ENCODE data around the gene STK10.

STK10 gene

DNA sequence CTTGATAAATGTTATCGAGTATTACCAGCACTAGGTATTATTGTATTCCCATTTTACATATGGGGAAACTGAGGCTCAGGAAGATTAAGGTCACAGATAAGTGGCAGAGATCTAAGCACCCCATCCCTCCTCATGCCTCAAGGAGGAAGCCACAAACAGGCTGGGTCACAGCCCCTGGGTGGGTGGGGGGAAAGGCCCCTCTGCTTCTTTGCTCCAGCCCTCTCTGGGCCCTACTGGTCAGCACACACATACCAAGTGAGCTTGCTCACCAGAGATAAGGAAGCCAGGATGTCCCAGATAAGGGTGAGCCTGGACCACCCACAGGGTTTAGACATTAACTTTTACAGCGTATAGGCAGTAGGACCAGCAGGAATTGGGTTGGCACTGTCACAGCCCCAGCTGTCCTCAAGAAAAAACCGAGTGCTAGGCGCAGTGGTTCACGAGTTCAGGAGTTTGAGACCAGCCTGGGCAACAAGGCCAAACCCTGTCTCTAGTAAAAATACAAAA lies 45.3 kb downstream of the STK10 start:
- DNase-seq = no peak

GRCh38 chr5:172141949-172142319 lies 46.1 kb downstream of the STK10 start:
- DNase-seq = no peak

DNA sequence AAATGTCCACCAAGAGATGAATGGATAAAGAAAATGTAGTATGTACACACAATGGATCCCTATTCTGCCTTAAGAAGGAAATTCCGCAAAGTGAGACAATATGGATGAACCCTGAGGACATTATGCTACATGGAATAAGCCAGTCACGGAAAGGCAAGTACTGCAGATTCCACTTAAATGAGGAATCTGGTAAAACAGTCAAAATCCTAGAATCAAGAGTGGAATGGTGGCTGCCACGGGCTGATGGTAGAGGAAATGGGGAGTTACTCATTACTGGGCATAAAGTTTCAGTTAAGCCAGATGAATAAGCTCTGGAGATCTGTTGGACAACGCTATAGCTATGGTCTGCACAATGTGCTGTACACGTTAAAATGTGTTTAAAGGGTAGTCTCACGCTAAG lies 47.2 kb downstream of the STK10 start:
- DNase-seq = no peak

- DNase-seq = no peak
These were observed 47.9 kb downstream of the STK10 start for GRCh38 chr5:172140120-172140519.

DNA sequence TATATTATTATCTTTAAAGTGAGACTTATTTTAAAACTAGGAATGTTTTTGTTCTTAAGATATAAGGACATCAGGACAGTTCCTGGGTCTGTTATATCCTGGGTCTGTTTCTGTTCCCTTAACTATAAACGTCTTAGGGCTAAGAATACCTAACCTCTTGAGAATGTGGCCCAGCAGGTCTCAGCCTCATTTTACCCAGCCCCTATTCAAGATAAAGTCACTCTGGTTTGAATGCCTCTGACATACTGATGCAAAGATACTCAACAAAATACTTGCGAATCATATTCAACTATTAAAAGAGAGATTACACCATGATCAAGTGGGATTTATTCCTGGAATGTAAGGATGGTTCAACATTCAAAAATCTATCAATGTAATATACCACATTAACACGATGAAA lies 51.0 kb downstream of the STK10 start:
- no peak for DNase-seq

DNA sequence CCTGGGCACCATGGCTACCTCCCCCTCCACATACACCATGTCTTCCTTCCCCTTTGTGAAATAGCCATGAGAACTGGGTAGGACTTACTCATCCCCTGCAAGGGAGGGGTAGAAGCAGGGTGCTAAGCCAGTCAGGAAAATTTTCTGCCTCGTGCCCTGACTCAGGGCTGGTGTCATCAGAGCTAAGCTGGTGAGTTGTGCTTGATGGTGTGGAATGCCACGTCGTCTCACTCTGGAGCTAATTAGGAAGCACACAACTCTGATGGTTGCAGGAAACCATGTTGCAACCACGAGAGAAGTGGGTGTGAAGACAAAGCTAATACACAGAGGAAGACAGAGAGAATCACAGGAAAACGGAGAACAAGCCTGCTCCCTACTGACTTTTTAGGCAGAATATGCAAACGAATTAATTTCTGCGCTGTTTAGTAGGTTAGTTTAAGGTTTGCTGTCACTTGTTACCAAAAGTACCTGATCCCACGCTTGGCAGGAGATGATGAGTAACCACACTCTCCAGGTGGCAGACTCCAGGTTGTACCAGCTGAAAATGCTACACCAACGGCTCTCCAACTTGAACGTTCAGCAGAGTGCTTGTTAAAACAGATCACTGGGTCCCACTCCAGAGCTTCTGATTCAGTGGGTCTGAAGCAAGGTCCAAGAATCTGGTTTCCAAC lies 54.5 kb downstream of the STK10 start:
- peak; percentile 63 for DNase-seq

DNA sequence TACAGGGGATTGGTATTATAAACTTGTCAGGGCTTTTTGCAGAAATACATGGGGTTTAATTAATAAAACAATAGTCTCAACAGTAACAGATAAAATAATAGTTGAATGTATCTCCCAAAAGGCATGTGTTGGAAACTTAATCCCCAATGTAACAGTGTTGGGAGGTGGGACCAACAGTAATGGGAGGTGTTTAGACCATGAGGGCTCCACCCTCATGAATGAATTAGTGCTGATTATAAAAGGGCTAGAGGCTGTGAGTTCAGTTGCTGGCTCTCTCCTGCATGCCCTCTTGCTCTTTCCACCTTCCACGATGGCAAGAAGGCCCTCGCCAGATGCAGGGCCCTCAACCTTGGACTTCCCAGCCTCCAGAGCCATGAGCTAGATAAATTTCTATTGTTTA lies 56.3 kb downstream of the STK10 start:
- no peak for DNase-seq

DNA sequence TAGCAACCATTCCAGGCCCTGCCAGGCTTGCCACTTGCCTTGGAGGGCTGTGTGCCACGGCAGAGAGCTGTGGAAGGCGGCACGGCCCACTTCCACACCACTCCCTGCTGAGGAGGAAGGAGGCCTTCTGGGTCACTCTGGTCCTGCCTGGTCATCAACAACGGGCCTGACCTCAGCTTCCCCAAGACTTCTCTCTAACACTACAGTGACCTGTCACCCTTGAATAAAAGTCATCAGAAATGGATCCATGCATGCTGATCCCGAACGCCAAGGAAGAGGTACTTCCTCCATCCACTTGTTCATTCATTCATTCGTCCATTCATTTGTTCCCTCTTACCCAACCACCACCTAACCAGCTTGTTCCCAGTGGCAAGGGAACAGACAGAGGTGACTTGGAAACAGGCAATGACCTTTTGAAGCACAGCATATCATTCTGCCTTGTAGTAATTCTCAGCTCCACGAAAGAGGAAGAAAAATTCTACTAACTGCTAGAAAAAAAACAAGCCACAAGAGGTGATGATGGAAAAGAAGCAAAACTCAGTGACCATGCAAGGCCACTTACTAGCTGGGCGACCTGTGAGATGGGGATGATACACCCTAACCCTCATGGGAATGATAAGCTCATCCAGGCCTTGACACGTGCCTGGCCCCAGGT lies 58.6 kb downstream of the STK10 start:
- DNase-seq = no peak

GRCh38 chr5:172127581-172127980 lies 60.4 kb downstream of the STK10 start:
- DNase-seq = no peak

GRCh38 chr5:172123269-172123692 lies 64.7 kb downstream of the STK10 start:
- no peak for DNase-seq

GRCh38 chr5:172119921-172120688 lies 67.9 kb downstream of the STK10 start:
- DNase-seq = no peak

DNA sequence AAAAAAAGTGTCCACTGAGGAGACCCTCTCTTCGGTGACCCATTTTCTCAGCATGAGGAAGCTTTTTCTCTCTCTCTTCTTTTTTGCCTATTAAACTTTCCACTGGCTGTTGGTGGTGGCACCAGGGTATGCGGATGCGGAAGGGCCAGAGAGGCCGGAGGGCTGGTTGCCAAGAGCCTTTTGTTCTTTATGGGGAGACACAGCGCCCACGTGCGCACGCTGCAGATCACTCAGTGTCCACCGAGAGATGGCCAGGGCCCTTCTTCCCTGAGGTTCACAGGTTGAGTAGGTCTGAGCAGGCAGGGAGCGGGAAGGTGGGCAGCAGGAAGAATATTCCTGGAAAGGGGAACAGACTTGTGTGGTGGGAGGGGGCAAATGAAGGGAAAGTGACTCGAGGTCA lies 69.1 kb downstream of the STK10 start:
- DNase-seq = no peak

DNA sequence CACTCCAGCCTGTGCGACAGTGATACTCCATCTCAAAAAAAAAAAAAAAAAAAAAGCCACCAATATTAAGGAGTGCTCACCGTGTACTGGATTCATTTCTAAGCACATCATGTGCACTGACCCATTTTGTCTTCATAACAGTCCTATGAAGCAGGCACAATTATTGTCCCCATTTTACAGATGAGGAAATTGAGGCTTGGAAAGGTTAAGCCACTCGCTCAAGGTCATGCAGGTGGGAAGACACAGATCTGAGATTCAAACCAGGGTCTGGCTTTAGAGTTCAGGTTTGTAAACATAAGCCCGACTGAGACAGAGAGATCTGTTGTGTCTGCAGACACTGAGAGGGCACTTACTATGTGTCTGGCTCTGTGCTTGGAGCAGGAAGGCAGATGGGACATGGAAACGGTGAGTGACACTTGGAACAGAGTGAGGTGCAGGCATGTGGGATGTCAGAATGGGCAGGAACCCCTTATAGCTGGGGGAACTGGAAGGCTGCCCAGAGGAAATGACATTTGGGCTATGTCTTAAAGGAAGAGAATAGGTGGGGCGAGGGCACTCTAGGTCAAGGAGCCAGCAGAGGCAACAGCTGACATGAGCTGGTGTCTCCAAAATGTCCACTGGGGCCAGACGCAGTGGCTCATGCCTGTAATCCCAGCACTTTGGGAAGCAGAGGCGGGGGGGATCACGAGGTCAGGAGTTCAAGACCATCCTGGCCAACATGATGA lies 69.9 kb downstream of the STK10 start:
- DNase-seq = no peak

- peak; percentile 38 for DNase-seq
These were observed 72.5 kb downstream of the STK10 start for GRCh38 chr5:172115541-172115982.

GRCh38 chr5:172114875-172115422 lies 73.1 kb downstream of the STK10 start:
- DNase-seq = peak; percentile 68

DNA sequence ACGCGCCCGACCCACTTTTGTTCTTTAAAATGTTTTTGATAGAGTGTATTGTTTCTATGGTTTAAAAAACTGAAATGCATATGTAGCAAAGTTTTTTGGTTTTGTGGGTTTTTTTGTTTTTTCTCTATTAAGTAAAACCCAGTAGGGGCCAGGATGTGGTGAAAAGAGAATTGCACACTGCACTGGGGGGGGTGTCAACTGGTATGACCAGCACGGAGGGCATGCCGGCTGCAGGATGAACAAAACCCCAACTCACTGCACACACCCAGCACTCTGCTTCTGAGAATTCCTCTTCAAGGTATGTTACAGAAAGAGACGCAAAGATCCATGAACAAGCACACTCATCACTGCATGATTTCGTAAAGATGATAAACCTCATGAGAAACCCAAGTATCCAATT lies 75.0 kb downstream of the STK10 start:
- DNase-seq = peak; percentile 84

GRCh38 chr5:172111852-172112225 lies 76.2 kb downstream of the STK10 start:
- DNase-seq = no peak

DNA sequence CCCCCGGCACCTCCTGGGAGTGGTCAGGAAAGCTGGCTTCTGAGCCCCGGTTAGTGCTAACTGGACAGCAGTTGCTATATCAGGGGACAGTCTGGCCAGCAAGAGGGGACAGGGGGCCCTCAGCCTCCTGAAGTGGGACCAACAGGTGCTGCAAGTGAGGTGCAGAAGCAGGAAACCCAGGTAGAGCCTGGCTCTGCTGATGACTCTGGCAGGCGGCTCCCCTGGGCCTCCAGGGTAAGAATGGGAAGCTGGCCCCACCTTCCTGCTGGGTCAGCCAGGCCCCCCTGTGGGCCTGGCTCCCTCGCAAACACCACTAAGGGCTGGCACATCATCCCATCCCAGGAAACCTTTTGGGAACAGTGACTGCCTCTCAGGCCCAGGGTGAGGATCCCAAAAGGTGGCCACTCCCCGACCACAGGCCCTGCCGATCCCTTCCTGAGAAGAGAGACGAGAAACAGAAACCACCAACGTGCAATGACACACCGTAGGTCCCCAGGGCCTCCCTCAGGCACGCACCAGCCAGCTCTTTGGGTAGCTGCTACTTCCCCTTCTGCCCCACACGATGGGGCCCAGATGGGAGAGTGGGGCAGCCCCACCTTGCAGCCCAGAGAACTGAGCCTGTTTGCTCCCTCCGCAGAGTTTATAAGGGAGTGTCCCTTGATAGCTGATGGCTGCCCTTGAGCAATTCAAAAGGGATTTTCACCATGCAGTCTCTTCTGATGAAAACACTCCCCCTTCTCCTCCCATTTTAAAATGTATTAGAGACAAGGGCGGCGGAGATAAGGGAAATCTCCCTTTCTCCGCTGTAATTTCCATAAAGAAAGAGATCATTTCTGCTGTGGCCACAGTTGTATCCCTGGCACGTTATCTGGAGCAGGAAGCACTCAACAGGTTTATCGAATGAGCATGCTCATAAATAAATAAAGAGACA lies 76.8 kb downstream of the STK10 start:
- DNase-seq = peak; percentile 82

DNA sequence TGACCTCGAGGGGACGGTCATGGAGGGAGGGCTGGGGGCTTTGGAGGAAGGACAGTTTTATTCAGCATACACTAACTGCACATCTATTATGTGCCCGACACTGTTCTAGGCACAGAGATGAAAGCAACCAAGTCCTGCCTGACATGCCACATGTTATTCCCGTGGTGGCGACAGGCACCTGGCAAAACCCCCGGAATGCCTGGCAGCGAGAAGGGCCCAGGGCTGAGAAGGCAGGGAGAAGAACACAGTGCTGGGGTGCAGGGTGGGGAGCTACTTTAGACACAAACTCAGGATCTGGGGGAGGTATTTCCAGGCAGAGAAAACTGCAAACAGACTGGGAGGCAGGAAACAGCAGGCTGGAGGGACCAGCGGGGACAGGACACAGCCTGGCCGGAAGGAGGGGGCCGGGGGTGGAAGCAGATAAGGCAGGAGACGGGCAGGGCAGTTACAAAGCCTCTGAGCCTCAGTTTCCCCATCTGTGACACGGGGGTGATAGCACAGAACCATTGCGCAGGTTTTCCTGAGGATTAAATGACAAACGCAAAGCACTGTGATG lies 77.7 kb downstream of the STK10 start:
- no peak for DNase-seq

DNA sequence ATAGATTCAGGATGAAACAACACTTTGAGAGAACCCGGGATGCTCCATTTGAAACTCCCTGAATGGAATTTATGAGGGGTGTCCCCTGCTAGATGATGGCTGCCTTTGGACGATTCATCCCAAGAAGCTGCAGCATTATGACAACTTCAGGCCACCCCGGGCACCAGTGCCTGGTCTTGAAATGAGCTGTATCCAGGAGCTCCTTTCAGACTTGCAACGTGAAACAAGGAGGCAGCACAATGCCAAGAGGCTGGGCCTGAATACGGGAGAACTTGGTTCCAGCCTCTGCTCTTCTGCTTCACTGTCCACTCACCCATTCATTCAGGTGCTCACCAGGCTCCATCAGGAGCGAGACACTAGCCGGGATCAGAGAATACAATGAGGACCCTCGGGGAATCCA lies 78.3 kb downstream of the STK10 start:
- DNase-seq = no peak

DNA sequence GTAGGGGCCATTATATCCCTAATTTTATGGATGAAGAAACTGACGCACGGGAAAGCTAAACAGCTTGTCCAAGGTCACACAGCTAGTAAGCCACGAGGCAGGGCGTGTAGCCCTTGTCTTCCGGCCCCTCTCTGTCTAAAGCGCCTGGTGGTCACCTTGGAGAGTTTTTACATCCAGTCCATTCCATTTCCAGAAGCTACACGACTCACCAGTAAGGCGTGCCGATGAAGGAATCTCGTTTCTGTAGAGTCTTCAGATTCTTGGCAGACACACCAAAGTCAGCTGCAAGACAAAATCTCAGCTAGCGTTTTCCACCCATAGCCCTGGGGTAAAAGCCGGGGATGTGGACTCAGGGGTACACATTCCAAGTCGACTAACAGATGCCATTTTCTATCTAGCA lies 80.5 kb downstream of the STK10 start:
- no peak for DNase-seq

Measured in CD4-positive, alpha-beta T cell treated with Interleukin-17A for 4 hours (primary cell).